GM18502 (cell line): ENCODE measurements around the gene ORAI3.

Experiments
- ATAC-seq: cut with Tn5 transposase; IDR thresholded peaks from one replicate; pipeline ENCODE4 v1.9.1; 2021; ENCODE audit warnings: mild to moderate bottlenecking; ENCODE audit not compliant: unreplicated experiment, poor library complexity

ORAI3 gene

GRCh38 chr16:30986129-30986991 is 37.5 kb downstream of the ORAI3 start:
- ATAC-seq: no peak

GRCh38 chr16:30987581-30988190 is 38.8 kb downstream of the ORAI3 start:
- no peak for ATAC-seq

GRCh38 chr16:30989469-30990047 is 40.7 kb downstream of the ORAI3 start:
- no peak for ATAC-seq

DNA sequence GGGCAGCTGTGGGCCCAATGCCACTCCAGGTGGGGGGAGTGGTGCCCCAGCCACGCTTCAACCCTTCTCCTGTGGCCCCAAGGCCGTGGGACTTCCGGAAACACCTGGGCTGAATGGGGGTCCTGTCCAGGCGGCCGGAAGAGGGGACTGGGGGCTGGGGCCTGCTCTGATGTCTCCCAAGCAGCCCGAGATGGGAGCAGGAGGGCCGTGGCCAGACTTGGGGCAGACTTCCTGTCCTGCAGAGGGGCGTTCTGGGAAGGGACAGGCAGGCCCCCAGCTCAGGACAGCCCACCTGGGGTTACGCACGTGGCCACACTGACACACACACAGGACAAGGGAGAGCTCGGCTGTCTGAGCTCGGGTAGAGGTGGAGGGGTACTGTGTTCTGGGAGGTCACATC is 41.2 kb downstream of the ORAI3 start:
- ATAC-seq: no peak

DNA sequence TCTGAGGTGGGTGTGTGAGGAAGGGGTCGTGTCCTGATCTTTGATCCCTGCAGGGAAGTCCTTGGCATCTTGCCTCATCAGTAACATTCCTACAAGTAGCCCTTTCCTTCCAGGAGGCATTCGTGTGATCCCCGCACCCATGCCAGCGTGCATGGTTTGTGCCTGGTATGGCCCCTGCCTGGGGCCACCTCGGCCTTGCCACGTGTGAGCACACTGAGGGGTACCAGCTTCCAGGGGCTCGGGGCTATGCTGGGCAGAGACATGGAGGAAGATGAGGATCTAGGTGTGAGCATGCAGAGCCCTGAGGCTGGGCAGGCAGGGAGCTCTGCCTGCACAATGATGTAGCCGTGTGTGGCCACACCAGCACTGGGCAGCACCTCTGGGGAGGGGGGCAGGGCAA is 42.2 kb downstream of the ORAI3 start:
- no peak for ATAC-seq

DNA sequence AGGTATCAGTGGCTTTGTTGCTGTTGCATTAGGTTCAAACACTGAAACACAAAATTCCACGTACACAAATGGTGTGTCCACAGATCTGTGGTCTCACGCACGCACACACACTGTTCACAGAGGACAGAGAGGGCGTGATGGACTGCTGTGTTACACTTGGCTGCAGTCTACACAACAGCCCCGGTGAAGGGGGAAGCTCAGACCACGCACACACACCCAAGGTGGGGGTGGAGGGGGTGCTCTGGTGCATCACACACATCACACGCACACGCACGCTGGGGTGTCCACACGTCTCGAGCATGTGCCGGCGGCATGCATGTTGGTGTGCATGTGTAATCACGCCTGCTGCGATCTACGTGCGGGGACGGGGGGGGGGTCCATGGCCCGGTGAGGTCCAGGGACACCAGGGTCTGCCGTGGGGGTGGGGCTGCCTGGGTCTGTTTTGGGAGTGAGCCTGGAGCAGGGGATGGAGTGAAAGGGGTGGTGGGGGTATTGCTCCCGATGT is 43.5 kb downstream of the ORAI3 start:
- ATAC-seq: no peak

DNA sequence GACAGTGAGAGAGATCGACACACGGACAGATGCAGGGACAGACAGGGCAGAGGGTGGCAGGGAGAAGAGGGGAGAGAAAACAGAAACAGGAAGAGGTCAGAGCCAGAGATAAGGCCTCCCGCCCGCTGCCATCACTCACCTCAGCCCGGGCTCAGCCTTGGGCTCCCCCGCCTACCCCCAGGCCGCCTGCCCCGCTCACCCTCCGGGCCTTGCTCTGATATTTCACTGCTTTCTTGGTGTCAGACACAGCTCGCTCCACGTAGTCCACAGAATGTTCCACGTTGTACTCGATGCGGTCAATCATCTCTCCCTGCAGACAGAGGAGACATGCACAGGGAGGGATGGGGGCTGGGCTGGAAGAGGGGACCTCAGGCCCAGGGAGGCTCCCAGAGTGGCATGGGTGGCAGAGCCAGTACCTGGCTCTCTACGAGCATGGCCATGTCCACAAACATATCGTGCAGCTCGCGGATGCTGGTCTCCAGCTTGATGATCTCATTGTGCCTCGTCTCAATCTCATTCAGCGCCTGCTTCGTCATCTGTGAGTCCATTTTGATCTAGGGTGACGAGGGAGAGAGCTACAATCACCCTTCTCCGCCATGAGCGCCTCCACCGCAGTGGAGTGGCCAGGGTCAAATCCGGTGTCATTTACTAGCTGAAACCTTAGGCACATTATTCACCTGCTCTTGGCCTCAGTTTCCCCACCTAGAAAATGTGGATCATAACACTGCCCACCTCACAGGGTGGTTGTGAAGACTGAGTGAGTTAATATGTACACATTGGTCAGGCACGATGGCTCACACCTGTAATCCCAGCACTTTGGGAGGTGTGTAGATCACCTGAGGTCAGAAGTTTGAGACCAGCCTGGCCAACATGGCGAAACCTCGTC is 44.3 kb downstream of the ORAI3 start:
- no peak for ATAC-seq

GRCh38 chr16:30995927-30996323 is 47.1 kb downstream of the ORAI3 start:
- ATAC-seq: no peak

- peak; percentile 2 for ATAC-seq
Measured at GRCh38 chr16:30996324-30996984, 47.6 kb downstream of the ORAI3 start.

DNA sequence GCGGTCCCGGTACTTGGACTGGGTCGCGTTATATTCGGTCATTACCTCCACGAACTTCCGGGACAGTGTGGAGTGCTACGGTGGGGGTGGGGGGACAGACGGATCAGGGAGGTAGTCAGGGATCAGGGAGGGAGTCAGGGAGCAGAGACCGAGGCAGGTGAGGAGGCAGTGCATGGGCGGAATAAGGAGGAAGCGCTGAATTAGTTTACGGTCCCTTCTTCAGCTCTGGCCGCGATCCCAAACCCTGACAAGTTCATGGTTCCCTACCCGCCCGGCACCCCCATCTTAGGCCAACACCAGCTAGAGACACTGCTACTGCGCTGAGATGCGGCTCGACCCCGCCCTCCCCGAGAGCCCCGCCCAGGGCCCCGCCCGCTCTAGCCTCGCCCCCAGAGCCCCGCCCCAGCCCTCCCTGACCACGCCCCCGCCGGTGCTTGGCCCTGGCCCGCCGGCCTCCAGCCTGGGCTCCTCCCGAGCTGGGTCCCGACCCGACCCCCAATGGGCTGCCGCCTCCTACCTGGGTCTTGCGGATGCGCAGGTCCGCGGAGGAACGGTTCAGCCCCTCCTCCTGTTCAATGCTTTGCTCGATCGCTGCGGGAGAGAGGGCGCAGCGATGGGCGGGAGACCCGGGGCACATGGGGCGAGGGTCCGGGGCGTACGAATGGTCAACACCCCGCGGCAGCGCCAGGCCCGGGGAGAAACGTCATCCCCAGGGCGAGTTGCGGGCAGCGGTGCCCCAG is 48.3 kb downstream of the ORAI3 start:
- peak; percentile 80 for ATAC-seq

DNA sequence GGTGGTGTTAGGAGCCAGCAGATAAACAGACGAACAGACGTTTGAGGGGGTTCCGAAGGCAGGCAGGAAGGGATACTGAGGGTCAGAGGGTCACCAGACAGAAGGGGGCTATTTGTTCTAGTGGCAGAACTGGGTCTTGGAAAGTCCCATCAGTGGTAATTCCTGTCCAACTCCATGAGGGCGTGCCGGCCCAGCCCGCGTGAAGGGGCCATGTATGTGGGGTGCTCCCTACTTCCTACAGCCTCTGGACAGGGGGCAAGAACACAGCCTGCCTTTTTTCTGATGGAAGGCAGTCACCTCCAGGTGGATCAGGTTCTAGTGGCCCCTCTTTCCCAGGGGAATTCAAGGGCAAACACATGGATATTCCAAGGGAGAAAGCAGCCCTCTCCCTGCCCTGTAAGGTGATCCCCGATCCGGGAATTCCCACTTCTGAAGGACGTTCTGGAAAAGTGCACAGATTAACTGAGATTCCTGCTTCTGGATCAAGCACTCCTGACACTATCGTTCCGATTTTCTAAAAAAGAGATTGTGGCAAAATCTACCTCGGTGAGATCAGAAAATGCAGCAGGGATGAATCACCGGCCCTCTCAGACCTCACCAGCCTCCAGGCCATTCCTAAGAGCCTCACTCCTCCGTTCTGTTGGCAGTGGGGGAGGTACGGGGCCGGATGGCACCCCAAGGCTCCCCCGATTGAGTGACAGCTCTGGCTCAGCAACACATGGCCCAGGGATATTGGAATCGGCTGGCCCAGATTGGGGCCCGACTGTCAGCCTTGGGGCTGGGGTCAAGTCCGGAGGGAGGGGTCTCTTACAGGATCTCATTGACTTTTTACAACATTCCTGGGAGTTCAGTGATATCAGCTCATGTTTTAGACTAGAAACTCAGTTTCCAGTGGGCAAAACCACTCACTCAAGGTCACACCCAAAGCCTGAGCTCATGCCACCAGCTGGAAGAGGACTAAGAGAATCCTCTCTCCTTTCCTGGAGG is 49.1 kb downstream of the ORAI3 start:
- ATAC-seq: no peak

- no peak for ATAC-seq
Measured at GRCh38 chr16:30998852-30999761, 50.2 kb downstream of the ORAI3 start.

DNA sequence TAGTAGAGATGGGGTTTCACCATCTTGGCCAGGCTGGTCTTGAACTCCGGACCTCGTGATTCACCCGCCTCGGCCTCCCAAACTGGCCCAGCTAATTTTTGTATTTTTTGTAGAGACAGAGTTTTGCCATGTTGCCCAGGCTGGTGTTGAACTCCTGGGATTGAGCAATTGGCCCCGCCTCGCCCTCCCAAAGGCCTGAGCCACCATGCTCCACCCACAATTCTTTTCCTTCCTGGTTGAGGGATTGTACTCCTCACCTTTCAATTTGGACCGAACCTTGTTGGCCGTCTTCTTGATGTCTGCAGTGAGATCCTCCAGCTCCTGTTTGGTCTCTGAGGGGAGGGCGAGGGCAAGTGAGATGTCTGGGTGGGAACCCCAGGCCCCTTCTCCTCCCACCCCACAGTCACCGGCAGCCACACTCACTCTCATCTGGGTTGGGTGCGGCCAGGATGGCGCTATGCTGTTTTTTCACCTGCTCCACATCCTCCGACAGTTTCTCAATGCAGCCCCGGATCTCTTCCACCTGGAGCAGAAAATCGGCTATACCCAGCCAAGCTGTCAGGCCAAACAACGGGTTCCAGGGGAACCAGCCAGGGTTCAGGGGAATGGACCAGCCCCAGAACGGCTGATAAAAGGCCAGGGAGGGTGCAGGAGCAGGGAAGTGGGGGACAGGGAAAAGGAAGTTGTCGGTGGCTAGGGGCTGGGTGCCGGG is 52.0 kb downstream of the ORAI3 start:
- no peak for ATAC-seq

DNA sequence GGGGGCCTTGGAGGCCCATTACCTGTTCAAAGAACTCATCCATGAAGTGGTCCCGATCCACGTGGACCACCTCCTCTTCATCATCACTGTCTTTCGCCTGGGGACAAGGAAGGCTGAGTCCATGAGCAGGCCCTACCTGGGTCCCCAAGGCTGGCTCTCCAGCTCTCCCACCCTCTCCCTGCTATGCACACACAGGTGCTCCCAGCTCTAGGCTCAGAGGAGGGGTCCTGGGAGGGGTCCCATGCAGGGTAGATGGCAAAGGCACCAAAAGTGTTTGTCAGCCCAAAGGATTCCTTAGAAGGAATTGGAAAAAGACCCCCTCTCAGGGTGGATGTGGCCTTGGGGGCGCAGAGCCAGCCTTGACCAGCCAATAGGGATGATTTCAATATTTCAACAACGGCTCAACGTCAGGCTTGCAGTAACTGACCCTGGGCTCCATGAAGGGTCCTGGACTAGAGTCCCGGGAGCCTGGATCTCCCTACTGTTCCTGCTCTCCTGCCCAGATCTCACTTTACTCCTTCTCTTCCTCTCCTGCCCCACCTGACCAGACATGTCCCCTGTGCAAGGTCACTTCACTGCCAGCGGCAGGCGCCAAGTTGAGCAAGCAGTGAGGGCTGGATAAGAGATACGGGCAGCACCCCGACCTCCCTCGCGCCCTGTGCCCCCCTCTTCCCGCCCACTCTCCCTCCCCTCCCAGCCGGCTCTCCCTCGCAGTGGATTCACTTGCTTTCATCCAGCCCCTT is 52.8 kb downstream of the ORAI3 start:
- ATAC-seq: no peak

- ATAC-seq: no peak
Measured at GRCh38 chr16:31002250-31002700, 53.4 kb downstream of the ORAI3 start.
